HuH-7.5 (cell line): ENCODE data around the gene DOCK2.
"Not testable (repeated sequence)": the region's sequence is repeated elsewhere in the genome, so short reads cannot be mapped to it uniquely, and the experiment has no call there.

Experiments
- DNase-seq: peaks from one replicate; pipeline ENCODE4 v3.0.0; 2011; ENCODE audit warnings: low spot score

The DOCK2 gene

GRCh38 chr5:169789417-169789940 is 152.4 kb downstream of the DOCK2 start:
- DNase-seq = no peak

GRCh38 chr5:169791251-169791650 is 154.2 kb downstream of the DOCK2 start:
- DNase-seq = no peak

GRCh38 chr5:169795338-169795737 is 158.3 kb downstream of the DOCK2 start:
- no peak for DNase-seq

GRCh38 chr5:169796731-169797130 is 159.7 kb downstream of the DOCK2 start:
- DNase-seq = no peak

GRCh38 chr5:169797577-169797976 is 160.5 kb downstream of the DOCK2 start:
- no peak for DNase-seq

- DNase-seq = no peak
Observed at GRCh38 chr5:169798438-169798837, 161.4 kb downstream of the DOCK2 start.

GRCh38 chr5:169798906-169799660 is 162.0 kb downstream of the DOCK2 start:
- no peak for DNase-seq

GRCh38 chr5:169801324-169801777 is 164.3 kb downstream of the DOCK2 start:
- no peak for DNase-seq

- no peak for DNase-seq
Observed at GRCh38 chr5:169801781-169802180, 164.7 kb downstream of the DOCK2 start.

GRCh38 chr5:169803077-169803981 is 166.3 kb downstream of the DOCK2 start:
- no peak for DNase-seq

GRCh38 chr5:169804861-169805260 is 167.8 kb downstream of the DOCK2 start:
- no peak for DNase-seq

GRCh38 chr5:169805527-169805934 is 168.5 kb downstream of the DOCK2 start:
- no peak for DNase-seq

- DNase-seq = no peak
Observed at GRCh38 chr5:169805937-169806700, 169.0 kb downstream of the DOCK2 start.

- DNase-seq = no peak
Observed at GRCh38 chr5:169808118-169808581, 171.1 kb downstream of the DOCK2 start.

GRCh38 chr5:169808880-169809279 is 171.8 kb downstream of the DOCK2 start:
- DNase-seq = not testable (repeated sequence)

GRCh38 chr5:169809281-169809680 is 172.2 kb downstream of the DOCK2 start:
- no peak for DNase-seq

- DNase-seq = no peak
Observed at GRCh38 chr5:169810524-169810923, 173.4 kb downstream of the DOCK2 start.

GRCh38 chr5:169811023-169811422 is 173.9 kb downstream of the DOCK2 start:
- no peak for DNase-seq

GRCh38 chr5:169811680-169812079 is 174.6 kb downstream of the DOCK2 start:
- DNase-seq = no peak

- no peak for DNase-seq
Observed at GRCh38 chr5:169812786-169813185, 175.7 kb downstream of the DOCK2 start.

GRCh38 chr5:169814045-169814444 is 177.0 kb downstream of the DOCK2 start:
- no peak for DNase-seq

GRCh38 chr5:169814522-169814921 is 177.4 kb downstream of the DOCK2 start:
- no peak for DNase-seq
